HEK293T (cell line): Measurements from ENCODE around the gene ZMIZ1.

Experiments
- CTCF ChIA-PET: fragments of 350-600 bp; formaldehyde crosslinking; extraction: SDS; loops from one replicate; lab custom pipeline; 2021; ENCODE audit warnings: antibody characterized with exemption, inconsistent platforms; lab: Yijun Ruan, JAX
- POLR2A ChIA-PET: fragments of 350-600 bp; formaldehyde crosslinking; extraction: SDS; loops from one replicate; lab custom pipeline; 2020; ENCODE audit warnings: antibody characterized with exemption, inconsistent platforms; lab: Yijun Ruan, JAX
- DNase-seq: peaks from one replicate; pipeline ENCODE4 v3.0.0; 2012; ENCODE audit warnings: mixed read lengths; ENCODE audit errors: extremely low spot score
- ARNT ChIP-seq: fragments of 450-650 bp; IDR thresholded peaks from 2 replicates; pipeline ENCODE4 v1.6.1; 2017; ENCODE audit warnings: mild to moderate bottlenecking
- BHLHE40 ChIP-seq: fragments of 450-650 bp; IDR thresholded peaks from 2 replicates; pipeline ENCODE4 v1.6.1; 2016; ENCODE audit warnings: mild to moderate bottlenecking, moderate library complexity, borderline replicate concordance
- CTBP1 ChIP-seq: fragments of 450-650 bp; IDR thresholded peaks from 2 replicates; pipeline ENCODE4 v1.6.1; 2016; ENCODE audit warnings: borderline replicate concordance
- ELF4 ChIP-seq: fragments of 450-650 bp; IDR thresholded peaks from 2 replicates; pipeline ENCODE4 v1.6.1; 2017; ENCODE audit warnings: antibody characterized with exemption
- FOXA1 ChIP-seq: fragments of 450-650 bp; IDR thresholded peaks from 2 replicates; pipeline ENCODE4 v1.6.1; 2016; ENCODE audit warnings: mild to moderate bottlenecking
- FOXK2 ChIP-seq: fragments of 450-650 bp; IDR thresholded peaks from 2 replicates; pipeline ENCODE4 v1.6.1; 2016; ENCODE audit warnings: mild to moderate bottlenecking
- FOXM1 ChIP-seq: fragments of 450-650 bp; IDR thresholded peaks from 2 replicates; pipeline ENCODE4 v1.6.1; 2017; ENCODE audit warnings: mild to moderate bottlenecking, borderline replicate concordance
- HDGF ChIP-seq: fragments of 450-650 bp; IDR thresholded peaks from 2 replicates; pipeline ENCODE4 v1.6.1; 2017; ENCODE audit warnings: antibody characterized with exemption, borderline replicate concordance
- L3MBTL2 ChIP-seq: fragments of 450-650 bp; conservative IDR thresholded peaks from 2 replicates; pipeline ENCODE4 v1.6.1; 2016; ENCODE audit warnings: mild to moderate bottlenecking
- LEF1 ChIP-seq: fragments of 450-650 bp; IDR thresholded peaks from 2 replicates; pipeline ENCODE4 v1.6.1; 2017; ENCODE audit warnings: mild to moderate bottlenecking, borderline replicate concordance
- NFRKB ChIP-seq: fragments of 450-650 bp; IDR thresholded peaks from 2 replicates; pipeline ENCODE4 v1.6.1; 2016; ENCODE audit warnings: mild to moderate bottlenecking, moderate library complexity
- SP1 ChIP-seq: fragments of 450-650 bp; IDR thresholded peaks from 2 replicates; pipeline ENCODE4 v1.6.1; 2017
- SUZ12 ChIP-seq: fragments of 450-650 bp; IDR thresholded peaks from 2 replicates; pipeline ENCODE4 v1.6.1; 2016; ENCODE audit warnings: mild to moderate bottlenecking
- TARDBP ChIP-seq: fragments of 450-650 bp; IDR thresholded peaks from 2 replicates; pipeline ENCODE4 v1.6.1; 2016
- ZNF384 ChIP-seq: fragments of 450-650 bp; IDR thresholded peaks from 2 replicates; pipeline ENCODE4 v1.6.1; 2016
- TF ChIP-seq, protein P1 (sequence below): fragments of 450-650 bp; IDR thresholded peaks from 2 replicates; pipeline ENCODE4 v1.6.1; 2016

Gene ZMIZ1

DNA sequence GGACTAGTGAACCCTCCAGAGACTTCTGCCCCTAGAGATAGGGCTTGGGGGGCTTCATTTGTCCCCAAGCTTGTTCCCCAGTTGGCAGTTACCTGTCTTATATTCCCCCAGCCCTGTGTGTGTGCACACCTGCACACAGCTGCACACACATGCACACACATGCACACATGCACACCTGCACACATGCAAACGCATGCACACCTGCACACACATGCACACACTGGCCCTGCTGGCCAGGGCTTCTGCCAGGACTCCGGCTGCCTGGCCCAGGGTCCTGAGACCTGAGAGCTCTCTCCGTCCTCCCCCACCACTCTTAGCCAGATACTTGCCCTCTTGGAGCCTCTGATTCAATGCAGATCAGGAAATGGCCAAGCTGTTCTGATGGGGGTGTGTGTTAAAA, 6.7 kb downstream of the ZMIZ1 start:
- ChIA-PET CTCF (interaction anchor here (0.7 to 1.8 kb wide), 2 partner anchors 120 to 298 kb away, joined by 3 to 7 read pairs; no protein-coding TSS in a partner anchor), POLR2A (no interaction called here)
- TF ChIP-seq SP1 (no peak), ZNF384 (no peak), SUZ12 (no peak), FOXA1 (no peak), FOXK2 (no peak), LEF1 (no peak), TARDBP (no peak), NFRKB (no peak), ELF4 (no peak), CTBP1 (no peak), BHLHE40 (no peak), FOXM1 (no peak), L3MBTL2 (no peak)
- TF ChIP-seq, protein P1, sequence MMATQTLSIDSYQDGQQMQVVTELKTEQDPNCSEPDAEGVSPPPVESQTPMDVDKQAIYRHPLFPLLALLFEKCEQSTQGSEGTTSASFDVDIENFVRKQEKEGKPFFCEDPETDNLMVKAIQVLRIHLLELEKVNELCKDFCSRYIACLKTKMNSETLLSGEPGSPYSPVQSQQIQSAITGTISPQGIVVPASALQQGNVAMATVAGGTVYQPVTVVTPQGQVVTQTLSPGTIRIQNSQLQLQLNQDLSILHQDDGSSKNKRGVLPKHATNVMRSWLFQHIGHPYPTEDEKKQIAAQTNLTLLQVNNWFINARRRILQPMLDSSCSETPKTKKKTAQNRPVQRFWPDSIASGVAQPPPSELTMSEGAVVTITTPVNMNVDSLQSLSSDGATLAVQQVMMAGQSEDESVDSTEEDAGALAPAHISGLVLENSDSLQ, result no peak
- DNase-seq, result no peak

DNA sequence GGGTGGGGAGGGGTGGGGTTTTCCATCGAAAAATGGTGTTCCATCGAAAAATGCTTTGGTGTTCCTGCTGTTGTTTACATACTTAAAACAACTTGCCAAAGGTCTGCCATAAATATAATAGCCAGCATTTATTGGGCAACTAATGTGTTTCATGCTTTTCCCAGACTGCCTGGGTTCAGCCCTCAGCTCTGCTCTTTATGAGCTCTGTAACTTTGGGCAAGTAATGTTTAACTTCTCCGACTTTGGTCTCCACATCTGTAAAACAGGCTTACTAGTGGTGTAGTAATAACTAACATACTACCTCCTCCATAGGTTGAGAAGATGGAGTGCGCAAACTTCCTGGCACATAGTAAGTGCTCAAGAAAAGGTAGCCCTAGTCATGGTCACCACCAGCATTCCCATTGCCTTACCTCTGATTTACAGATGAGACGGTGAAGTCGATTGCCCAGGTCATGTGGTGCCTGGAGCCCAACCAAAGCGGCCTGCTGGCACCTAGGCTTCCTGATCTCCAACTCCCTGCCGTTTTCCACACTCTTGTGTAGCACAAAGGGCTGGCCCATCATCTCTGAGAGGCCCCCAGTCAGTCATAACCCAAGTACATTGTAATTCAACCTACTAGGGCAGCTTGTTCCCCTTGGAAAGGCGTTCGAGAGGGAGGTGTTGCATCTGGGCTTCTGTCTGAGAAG, 8.9 kb downstream of the ZMIZ1 start:
- ChIA-PET CTCF (no interaction called here), POLR2A (no interaction called here)
- no peak for TF ChIP-seq FOXA1
- TF ChIP-seq NFRKB, result no peak
- no peak for TF ChIP-seq TARDBP
- TF ChIP-seq CTBP1, result no peak
- TF ChIP-seq ARNT, result no peak
- no peak for TF ChIP-seq LEF1
- no peak for TF ChIP-seq BHLHE40
- TF ChIP-seq ZNF384, result no peak
- TF ChIP-seq HDGF, result no peak
- TF ChIP-seq L3MBTL2, result no peak
- TF ChIP-seq FOXM1, result no peak
- TF ChIP-seq, protein P1, result no peak
- TF ChIP-seq ELF4, result no peak
- no peak for DNase-seq

DNA sequence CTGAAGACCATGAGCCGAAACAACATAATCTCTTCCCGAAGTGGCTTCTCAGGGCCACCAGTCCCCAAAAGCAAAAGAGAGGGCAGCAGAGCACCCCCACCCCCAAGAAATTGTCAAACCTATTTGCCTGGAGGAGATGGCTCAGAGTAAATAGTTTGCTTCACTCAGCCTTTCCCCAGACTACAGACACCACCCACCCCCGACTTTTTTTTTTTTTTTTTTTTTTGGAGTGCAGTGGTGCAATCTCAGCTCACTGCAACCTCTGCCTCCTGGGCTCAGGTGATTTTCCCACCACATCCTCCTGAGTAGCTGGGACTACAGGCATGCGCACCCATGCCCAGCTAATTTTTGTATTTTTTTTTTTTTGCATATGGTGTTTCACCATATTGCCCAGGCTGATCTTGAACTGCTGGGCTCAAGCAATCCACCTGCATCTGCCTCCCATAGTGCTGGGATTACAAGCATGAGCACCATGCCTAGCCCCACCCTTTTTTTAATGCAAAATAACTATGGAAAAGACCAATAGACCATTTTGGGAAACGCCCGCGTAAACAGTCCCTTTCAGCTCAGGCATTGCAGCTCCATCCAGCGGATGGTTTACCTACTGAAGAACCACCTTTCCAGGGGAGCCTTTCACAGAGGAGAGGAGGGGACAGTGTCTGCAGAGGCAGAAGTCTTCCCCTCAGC, 9.7 kb downstream of the ZMIZ1 start:
- TF ChIP-seq FOXK2 (no peak), ZNF384 (no peak), FOXM1 (no peak), SP1 (no peak), LEF1 (no peak), ARNT (no peak)
- TF ChIP-seq, protein P1, result no peak
- CTCF ChIA-PET, result interaction anchor here (0.6 kb wide), 1 partner anchor 10 kb away, joined by 5 read pairs; no protein-coding TSS in a partner anchor
- POLR2A ChIA-PET, result no interaction called here
- DNase-seq, result no peak

DNA sequence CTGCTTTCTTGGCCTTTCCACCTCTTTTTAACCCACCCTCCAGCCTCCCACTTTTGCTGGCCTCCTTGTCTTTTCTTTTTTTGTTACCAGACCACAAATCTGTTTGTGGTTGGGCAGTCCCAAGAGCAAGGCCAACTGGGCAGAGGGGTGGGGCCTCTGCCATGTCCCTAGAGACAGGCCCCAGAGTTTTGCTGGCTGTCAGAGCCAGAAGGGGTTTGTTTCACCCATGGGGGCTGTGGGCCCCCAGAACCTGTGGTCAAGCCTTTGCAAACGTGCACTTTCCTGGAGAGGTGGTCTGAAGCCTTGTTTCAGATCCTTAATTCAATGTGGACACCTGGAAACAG, 10.3 kb downstream of the ZMIZ1 start:
- TF ChIP-seq SP1, result no peak
- TF ChIP-seq HDGF, result no peak
- no peak for TF ChIP-seq LEF1
- DNase-seq, result no peak
- ChIA-PET CTCF (no interaction called here), POLR2A (no interaction called here)

DNA sequence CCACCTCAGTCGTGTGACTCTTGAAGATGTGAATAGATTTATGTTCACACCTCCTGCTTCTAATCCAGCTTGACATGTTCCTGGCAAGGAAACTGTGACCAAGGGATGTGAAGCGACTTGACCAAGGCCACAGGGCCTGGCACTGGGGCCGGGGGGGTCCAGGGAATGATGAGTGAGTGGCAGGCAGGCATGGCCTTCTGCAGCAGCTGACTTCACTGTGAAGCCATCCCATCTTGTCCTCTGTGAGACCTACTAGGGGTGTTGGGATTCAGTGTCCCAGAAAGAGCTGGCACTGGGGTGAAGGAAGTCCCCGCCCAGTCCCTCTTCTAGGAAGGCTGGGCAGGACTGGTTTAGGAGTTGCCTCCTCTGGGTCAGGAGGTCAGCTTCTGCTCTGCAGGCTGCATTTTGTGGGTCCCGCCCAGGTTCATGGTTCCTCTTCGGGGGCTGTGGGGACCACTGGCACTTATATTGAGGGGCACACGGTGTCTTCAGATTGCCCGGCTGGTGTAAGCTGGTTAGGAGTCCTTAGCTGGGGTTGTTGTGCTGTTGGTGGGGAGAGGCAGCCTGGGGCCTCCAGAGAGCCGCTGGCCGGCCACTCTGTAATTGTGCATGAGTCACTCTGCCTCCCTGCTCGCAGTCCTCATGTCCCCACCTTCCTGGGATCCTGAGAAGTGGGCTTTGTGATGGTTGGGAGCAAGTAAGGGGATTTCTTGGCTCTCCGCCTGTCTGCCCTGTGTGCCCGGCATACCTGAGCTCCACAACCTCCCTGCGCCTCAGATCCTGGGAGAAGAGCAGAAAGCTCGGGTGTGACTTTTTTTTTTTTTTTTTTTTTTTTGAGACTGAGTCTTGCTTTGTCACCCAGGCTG, 11.0 kb downstream of the ZMIZ1 start:
- POLR2A ChIA-PET, result no interaction called here

More for the DNA sequence above, 11.0 kb downstream of the ZMIZ1 start:
- no peak for DNase-seq
- no peak for TF ChIP-seq SUZ12
- no peak for TF ChIP-seq BHLHE40
- TF ChIP-seq LEF1, result no peak
- no peak for TF ChIP-seq L3MBTL2
- TF ChIP-seq FOXA1, result no peak
- TF ChIP-seq HDGF, result no peak
- TF ChIP-seq SP1, result no peak
- TF ChIP-seq TARDBP, result no peak
- no peak for TF ChIP-seq FOXK2
- no peak; the same call in 1 of the 2 replicates for TF ChIP-seq ZNF384
- TF ChIP-seq FOXM1, result no peak
- no peak for TF ChIP-seq CTBP1
- TF ChIP-seq ELF4, result no peak
- TF ChIP-seq, protein P1, result no peak
- TF ChIP-seq ARNT, result no peak
- CTCF ChIA-PET, result interaction anchor here (0.6 kb wide), 3 partner anchors 11 to 153 kb away, joined by 3 read pairs; no protein-coding TSS in a partner anchor
